IMR-90 (cell line): ENCODE results near the gene NFRKB. TPM values are rescaled to one million over a fixed set of nuclear protein-coding genes. Genes with fewer than 3 reads are reported as not detected.

Source experiments
- ATAC-seq: fragments of 200-7000 bp; cut with Tn5 transposase; 2 replicates; pipeline ENCODE4 v1.9.1; 2020; ENCODE audit warnings: low read depth, mild to moderate bottlenecking, moderate library complexity
- BruUV-seq: library from RNA; stranded (reverse); fragments of 400-500 nt; replicated peaks from 2 replicates; lab custom pipeline; 2021; lab: Mats Ljungman, UMichigan
- CTCF ChIA-PET: fragments of 300-600 bp; formaldehyde crosslinking; extraction: SDS; loops from one replicate; lab custom pipeline; 2021; ENCODE audit warnings: antibody characterized with exemption; lab: Yijun Ruan, JAX
- POLR2A ChIA-PET: fragments of 300-600 bp; sonication (Branson Sonifier 250); formaldehyde crosslinking; loops from one replicate; lab custom pipeline; 2022; ENCODE audit warnings: antibody characterized with exemption; ENCODE audit not compliant: unreplicated experiment; lab: Charles Lee
- DNase-seq: peaks from one replicate; pipeline ENCODE4 v3.0.0; 2013
- H2AFZ ChIP-seq: replicated peaks from 2 replicates; pipeline ENCODE3; 2013; ENCODE audit warnings: low read length, mild to moderate bottlenecking; ENCODE audit not compliant: poor library complexity
- H2AK5ac ChIP-seq: 2 replicates; pipeline ENCODE4 v1.6.1; 2013; ENCODE audit warnings: low read depth, low read length, inconsistent platforms
- H2AK9ac ChIP-seq: replicated peaks from 2 replicates; pipeline ENCODE3; 2013; ENCODE audit warnings: mild to moderate bottlenecking, low read depth, low read length, moderate library complexity; ENCODE audit not compliant: poor library complexity
- H2BK120ac ChIP-seq: 2 replicates; pipeline ENCODE4 v1.6.1; 2013; ENCODE audit warnings: low read depth, low read length, inconsistent platforms
- H2BK15ac ChIP-seq: 3 replicates; pipeline ENCODE4 v1.6.1; 2013; ENCODE audit warnings: low read depth, low read length, inconsistent platforms
- H2BK20ac ChIP-seq: 2 replicates; pipeline ENCODE4 v1.6.1; 2013; ENCODE audit warnings: low read depth, mild to moderate bottlenecking, inconsistent platforms, low read length, moderate library complexity
- H2BK5ac ChIP-seq: 2 replicates; pipeline ENCODE4 v1.6.1; 2013; ENCODE audit warnings: mild to moderate bottlenecking, low read depth, low read length, inconsistent platforms; ENCODE audit not compliant: poor library complexity, severe bottlenecking
- H3K14ac ChIP-seq: replicated peaks from 2 replicates; pipeline ENCODE4 v1.6.1; 2013; ENCODE audit warnings: low read depth, low read length, inconsistent platforms
- H3K18ac ChIP-seq: 2 replicates; pipeline ENCODE4 v1.6.1; 2013; ENCODE audit warnings: low read depth, low read length, control low read depth
- H3K23ac ChIP-seq: 2 replicates; pipeline ENCODE4 v1.6.1; 2013; ENCODE audit warnings: low read depth, low read length, inconsistent platforms
- H3K27ac ChIP-seq: 2 replicates; pipeline ENCODE4 v1.5.1; 2013; ENCODE audit warnings: mild to moderate bottlenecking, control low read depth, low read length; ENCODE audit not compliant: insufficient read depth
- H3K27me3 ChIP-seq: 2 replicates; pipeline ENCODE4 v1.6.1; 2013; ENCODE audit warnings: low read length; ENCODE audit not compliant: control insufficient read depth, insufficient read depth
- H3K36me3 ChIP-seq: 2 replicates; pipeline ENCODE4 v1.6.1; 2013; ENCODE audit warnings: low read length, mixed read lengths; ENCODE audit not compliant: control insufficient read depth, insufficient read depth
- H3K4ac ChIP-seq: 2 replicates; pipeline ENCODE4 v1.6.1; 2013; ENCODE audit warnings: low read depth, low read length, inconsistent platforms
- H3K4me1 ChIP-seq: 2 replicates; pipeline ENCODE4 v1.6.1; 2013; ENCODE audit warnings: low read length, mixed read lengths; ENCODE audit not compliant: control insufficient read depth, insufficient read depth
- H3K4me2 ChIP-seq: 2 replicates; pipeline ENCODE4 v1.6.1; 2013; ENCODE audit warnings: low read depth, mild to moderate bottlenecking, control low read depth, low read length, moderate library complexity
- H3K4me3 ChIP-seq: 2 replicates; pipeline ENCODE4 v1.5.1; 2013; ENCODE audit warnings: low read depth, mild to moderate bottlenecking, control low read depth, low read length, moderate library complexity; ENCODE audit not compliant: insufficient read depth
- H3K56ac ChIP-seq: 2 replicates; pipeline ENCODE4 v1.6.1; 2013; ENCODE audit warnings: low read length, inconsistent platforms; ENCODE audit not compliant: insufficient read depth; ENCODE audit errors: extremely low read depth
- H3K79me1 ChIP-seq, 2 experiments: 2 replicates each; pipeline ENCODE4 v1.6.1; 2013; ENCODE audit warnings: low read length in 2 of 2, inconsistent platforms in 1 of 2, low read depth in 1 of 2
- H3K9ac ChIP-seq: 2 replicates; pipeline ENCODE4 v1.6.1; 2013; ENCODE audit warnings: low read depth, low read length, control low read depth
- H3K9me1 ChIP-seq: 2 replicates; pipeline ENCODE4 v1.6.1; 2013; ENCODE audit warnings: low read length, inconsistent platforms; ENCODE audit not compliant: insufficient read depth
- H3K9me3 ChIP-seq: 2 replicates; pipeline ENCODE4 v1.6.1; 2013; ENCODE audit warnings: low read length; ENCODE audit not compliant: control insufficient read depth, insufficient read depth
- H4K20me1 ChIP-seq: 2 replicates; pipeline ENCODE4 v1.6.1; 2013; ENCODE audit warnings: low read length, inconsistent platforms; ENCODE audit not compliant: insufficient read depth
- H4K5ac ChIP-seq: 2 replicates; pipeline ENCODE4 v1.6.1; 2013; ENCODE audit warnings: mild to moderate bottlenecking, low read depth, low read length, control low read depth
- H4K8ac ChIP-seq, 2 experiments: 2 replicates each; pipeline ENCODE4 v1.6.1; 2013; ENCODE audit warnings: low read depth in 2 of 2, low read length in 2 of 2, control low read depth in 1 of 2, inconsistent platforms in 1 of 2
- H4K91ac ChIP-seq: 2 replicates; pipeline ENCODE4 v1.6.1; 2013; ENCODE audit warnings: low read depth, low read length, inconsistent platforms; ENCODE audit not compliant: insufficient read depth
- BHLHE40 ChIP-seq: fragments of 150-350 bp; IDR thresholded peaks from 2 replicates; pipeline ENCODE4 v1.6.1; 2016; ENCODE audit warnings: mild to moderate bottlenecking, low read depth, low read length
- CHD1 ChIP-seq: IDR thresholded peaks from 2 replicates; pipeline ENCODE4 v1.6.1; 2012; ENCODE audit warnings: low read depth, low read length, improper control_type of control experiment
- SMC3 ChIP-seq: fragments of 150-350 bp; IDR thresholded peaks from 2 replicates; pipeline ENCODE4 v1.6.1; 2016; ENCODE audit warnings: low read depth, mild to moderate bottlenecking, antibody characterized with exemption, low read length, moderate library complexity
- WGBS, 2 experiments: methylation state at CpG; one replicate each; pipeline versions ENCODE4 v1.1.5 to v1.1.7; 2013; ENCODE audit warnings: missing lambda C conversion rate in 2 of 2; ENCODE audit not compliant: insufficient read length in 1 of 2; ENCODE audit errors: extremely low coverage in 2 of 2; 5-methylcytosine and 5-hydroxymethylcytosine counted together
- dilution Hi-C: fragments of 300-500 bp; cut with HindIII; formaldehyde crosslinking; loops from one replicate; pipeline ENCODE4 v1.14.3; 2018; ENCODE audit warnings: low sequenced_read_pairs; ENCODE audit not compliant: unreplicated experiment
- in situ Hi-C: fragments of 300-500 bp; cut with MboI; formaldehyde crosslinking; loops from 3 replicates; pipeline ENCODE4 v1.14.3; 2019; ENCODE audit warnings: low sequenced_read_pairs, inconsistent platforms, mixed read lengths
- intact Hi-C: fragments of 100-400 bp; cut with micrococcal nuclease; formaldehyde crosslinking; loops from 2 replicates; pipeline ENCODE4 v1.10.0; 2022
- polyA plus RNA-seq, 3 experiments: library from polyadenylated mRNA; depleted of rRNA; stranded (reverse); fragments of >200 nt; gene quantifications; 2 replicates each; pipeline ENCODE4 v1.2.3, GENCODE V29; 2012; ENCODE audit warnings: low replicate concordance in 1 of 3
- total RNA-seq: library from RNA; depleted of rRNA; stranded (reverse); fragments of >200 nt; gene quantifications from 2 replicates; pipeline ENCODE4 v1.2.3, GENCODE V29; 2012
- TF ChIP-seq, protein P1 (sequence below): fragments of 150-350 bp; IDR thresholded peaks from 2 replicates; pipeline ENCODE4 v1.6.1; 2016; ENCODE audit warnings: low read depth, mild to moderate bottlenecking, low read length, moderate library complexity, borderline replicate concordance

Gene NFRKB
- total and polyA plus RNA-seq, 2 of the 4 experiments (the other 2 are of a cell fraction): 15.2 to 28.9 TPM

- TF ChIP-seq, protein P1, sequence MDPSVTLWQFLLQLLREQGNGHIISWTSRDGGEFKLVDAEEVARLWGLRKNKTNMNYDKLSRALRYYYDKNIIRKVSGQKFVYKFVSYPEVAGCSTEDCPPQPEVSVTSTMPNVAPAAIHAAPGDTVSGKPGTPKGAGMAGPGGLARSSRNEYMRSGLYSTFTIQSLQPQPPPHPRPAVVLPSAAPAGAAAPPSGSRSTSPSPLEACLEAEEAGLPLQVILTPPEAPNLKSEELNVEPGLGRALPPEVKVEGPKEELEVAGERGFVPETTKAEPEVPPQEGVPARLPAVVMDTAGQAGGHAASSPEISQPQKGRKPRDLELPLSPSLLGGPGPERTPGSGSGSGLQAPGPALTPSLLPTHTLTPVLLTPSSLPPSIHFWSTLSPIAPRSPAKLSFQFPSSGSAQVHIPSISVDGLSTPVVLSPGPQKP: no peak
- TF ChIP-seq CHD1 (no peak), BHLHE40 (no peak), SMC3 (no peak)
Measured at GRCh38 chr11:129866311-129866710, 29.1 kb downstream of the NFRKB start.

More at GRCh38 chr11:129866311-129866710, 29.1 kb downstream of the NFRKB start:
- no peak overlapping the region for H3K14ac ChIP-seq
- H4K8ac ChIP-seq: no peak overlapping the region
- H3K9me1 ChIP-seq: peaks cover 12% of the 10 kb centered on the region; the same call in 1 of the 2 replicates
- no peak overlapping the region for H3K4ac ChIP-seq
- H3K79me1 ChIP-seq: 0 out of 4 replicates have a peak, but pooled peaks cover 0 to 2% of the 10 kb centered on the region in 2 experiments
- no peak overlapping the region for H2AK5ac ChIP-seq
- H2AFZ ChIP-seq: no peak overlapping the region
- DNase-seq: no peak
- H3K36me3 ChIP-seq: peaks cover 53% of the 10 kb centered on the region
- in situ Hi-C loops: no loop called here
- H4K91ac ChIP-seq: no peak overlapping the region
- no peak overlapping the region for H3K4me3 ChIP-seq
- no peak overlapping the region for H2AK9ac ChIP-seq
- H2BK5ac ChIP-seq: no peak overlapping the region
- ChIA-PET POLR2A (no interaction called here), CTCF (no interaction called here)
- H4K20me1 ChIP-seq: peaks cover 1% of the 10 kb centered on the region
- no peaks in the 10 kb centered on the region for H3K27me3 ChIP-seq
- H3K9ac ChIP-seq: no peak overlapping the region
- H4K5ac ChIP-seq: no peak overlapping the region
- intact Hi-C loops: no loop called here
- H2BK20ac ChIP-seq: no peak overlapping the region
- peaks cover 3% of the 10 kb centered on the region for H3K4me1 ChIP-seq
- no peak overlapping the region for H3K18ac ChIP-seq
- no peak overlapping the region for H3K4me2 ChIP-seq
- H3K27ac ChIP-seq: no peak overlapping the region
- H2BK120ac ChIP-seq: no peak overlapping the region
- no peaks in the 10 kb centered on the region for H3K9me3 ChIP-seq
- ATAC-seq: no peak
- no peak overlapping the region for H2BK15ac ChIP-seq
- no peak overlapping the region for H3K56ac ChIP-seq
- no CpG with 5 or more reads among the region's 3 CpGs for WGBS, 2 experiments
- no TSS peak for BruUV-seq
- dilution Hi-C loops: no loop called here
- H3K23ac ChIP-seq: no peak overlapping the region
